Peyer's patch (tissue), 4 donors: ENCODE results near the gene S100A2.

Source experiments
- POLR2A ChIP-seq, 2 donors: fragments of 450-650 bp; IDR thresholded peaks; one replicate each; pipeline ENCODE4 v1.5.1; 2017; ENCODE audit warnings: antibody characterized with exemption in 2 of 2, mild to moderate bottlenecking in 2 of 2, moderate library complexity in 2 of 2
- TF ChIP-seq, protein P1 (sequence below), 6 experiments: fragments of 450-650 bp in 4 of 6; fragments of 200-600 bp in 2 of 6; sonication (generic) in 1 of 6; IDR thresholded peaks; one replicate each; pipeline ENCODE4 v1.5.1; 2017 to 2019; ENCODE audit warnings: antibody characterized with exemption in 6 of 6, mild to moderate bottlenecking in 3 of 6, moderate library complexity in 1 of 6

DNA sequence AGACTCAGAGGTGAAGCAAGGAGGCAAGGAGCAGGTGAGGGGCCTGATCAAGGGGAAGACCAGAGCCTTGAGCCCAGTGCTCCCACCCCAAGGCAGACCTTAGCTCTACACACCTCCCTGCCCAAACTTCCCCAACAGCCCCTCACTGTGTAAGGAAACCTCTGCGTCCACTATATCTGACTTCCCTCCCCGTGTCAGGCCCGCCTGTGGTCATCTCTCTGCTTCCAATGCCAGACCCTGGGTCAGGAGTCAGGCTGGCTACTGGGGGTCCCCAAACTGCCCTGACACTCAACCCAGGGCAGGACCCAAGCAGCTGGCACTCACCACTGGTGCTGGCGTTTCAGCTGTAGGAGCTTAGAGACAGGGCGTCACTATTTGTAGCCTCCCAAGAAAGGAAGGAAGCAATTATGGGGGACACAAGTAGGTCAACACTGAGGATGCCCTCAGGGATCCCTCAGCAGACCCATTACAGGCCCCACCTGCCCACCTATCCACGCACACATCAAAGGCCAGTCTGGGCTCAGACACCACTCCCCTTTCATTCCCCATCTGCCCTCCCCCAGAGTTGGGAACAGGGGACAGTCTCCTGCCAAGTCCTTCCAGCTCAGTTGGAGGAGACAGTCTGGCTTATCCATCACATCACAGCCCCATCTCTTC, 15.8 kb downstream of the S100A2 start:
- TF ChIP-seq, protein P1, sequence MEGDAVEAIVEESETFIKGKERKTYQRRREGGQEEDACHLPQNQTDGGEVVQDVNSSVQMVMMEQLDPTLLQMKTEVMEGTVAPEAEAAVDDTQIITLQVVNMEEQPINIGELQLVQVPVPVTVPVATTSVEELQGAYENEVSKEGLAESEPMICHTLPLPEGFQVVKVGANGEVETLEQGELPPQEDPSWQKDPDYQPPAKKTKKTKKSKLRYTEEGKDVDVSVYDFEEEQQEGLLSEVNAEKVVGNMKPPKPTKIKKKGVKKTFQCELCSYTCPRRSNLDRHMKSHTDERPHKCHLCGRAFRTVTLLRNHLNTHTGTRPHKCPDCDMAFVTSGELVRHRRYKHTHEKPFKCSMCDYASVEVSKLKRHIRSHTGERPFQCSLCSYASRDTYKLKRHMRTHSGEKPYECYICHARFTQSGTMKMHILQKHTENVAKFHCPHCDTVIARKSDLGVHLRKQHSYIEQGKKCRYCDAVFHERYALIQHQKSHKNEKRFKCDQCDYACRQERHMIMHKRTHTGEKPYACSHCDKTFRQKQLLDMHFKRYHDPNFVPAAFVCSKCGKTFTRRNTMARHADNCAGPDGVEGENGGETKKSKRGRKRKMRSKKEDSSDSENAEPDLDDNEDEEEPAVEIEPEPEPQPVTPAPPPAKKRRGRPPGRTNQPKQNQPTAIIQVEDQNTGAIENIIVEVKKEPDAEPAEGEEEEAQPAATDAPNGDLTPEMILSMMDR (IDR thresholded peaks at IDR 0.05): no peak
- no peak for TF ChIP-seq POLR2A (IDR thresholded peaks at IDR 0.05)
